Gastroesophageal sphincter (tissue), 4 donors: ENCODE data around the gene SPINK1. TPM values are rescaled to one million over a fixed set of nuclear protein-coding genes. Genes with fewer than 3 reads are reported as not detected.
"Not testable (repeated sequence)": the region's sequence is repeated elsewhere in the genome, so short reads cannot be mapped to it uniquely, and the experiment has no call there.

ENCODE experiments used
- ATAC-seq: fragments of 150-250 bp; one replicate; pipeline ENCODE4 v1.9.1; 2016; ENCODE audit warnings: mild to moderate bottlenecking, moderate library complexity
- H3K27ac ChIP-seq, 4 donors: fragments of 200-600 bp; sonication (generic) in 3 of 4; 1 replicate in 3 of 4; 2 replicates in 1 of 4; pipeline ENCODE4 v1.5.1; 2016 to 2019
- H3K27me3 ChIP-seq: fragments of 200-600 bp; sonication (generic); one replicate; pipeline ENCODE4 v1.5.1; 2019
- H3K36me3 ChIP-seq, 2 donors: fragments of 200-600 bp; sonication (generic); one replicate each; pipeline ENCODE4 v1.5.1; 2019; ENCODE audit warnings: control low read depth in 1 of 2
- H3K4me1 ChIP-seq, 3 donors: fragments of 200-600 bp; sonication (generic); 1 replicate in 2 of 3; 2 replicates in 1 of 3; pipeline ENCODE4 v1.5.1; 2016 to 2019; ENCODE audit warnings: control low read depth in 2 of 3
- H3K4me3 ChIP-seq, 2 donors: fragments of 200-600 bp; sonication (generic); one replicate each; pipeline ENCODE4 v1.5.1; 2019; ENCODE audit warnings: mild to moderate bottlenecking in 1 of 2, moderate library complexity in 1 of 2
- H3K9me3 ChIP-seq, 3 donors: fragments of 200-600 bp; sonication (generic); one replicate each; pipeline ENCODE4 v1.5.1; 2017 to 2019; ENCODE audit warnings: control low read depth in 2 of 3
- EP300 ChIP-seq: sonication (generic); formaldehyde crosslinking; IDR thresholded peaks from one replicate; pipeline ENCODE4 v1.6.1; 2017; ENCODE audit warnings: antibody characterized with exemption, mild to moderate bottlenecking
- POLR2A ChIP-seq, 2 donors: fragments of 450-650 bp; IDR thresholded peaks; one replicate each; pipeline ENCODE4 v1.6.1; 2017; ENCODE audit warnings: antibody characterized with exemption in 2 of 2, mild to moderate bottlenecking in 2 of 2, moderate library complexity in 1 of 2
- POLR2AphosphoS5 ChIP-seq: sonication (generic); formaldehyde crosslinking; IDR thresholded peaks from one replicate; pipeline ENCODE4 v1.6.1; 2017; ENCODE audit warnings: antibody characterized with exemption
- WGBS, 2 donors: methylation state at CpG; one replicate each; pipeline ENCODE4 v1.1.5; 2018; ENCODE audit warnings: low coverage in 1 of 2; 5-methylcytosine and 5-hydroxymethylcytosine counted together
- total RNA-seq, 4 donors: library from RNA; depleted of rRNA; stranded (reverse); fragments of >200 nt; gene quantifications; one replicate each; pipeline ENCODE4 v1.1.0, GENCODE V29; 2016
- TF ChIP-seq, protein P1 (sequence below), 4 experiments: fragments of 200-600 bp in 2 of 4; fragments of 450-650 bp in 2 of 4; sonication (generic) in 1 of 4; IDR thresholded peaks; one replicate each; pipeline ENCODE4 v1.5.1; 2017 to 2019; ENCODE audit warnings: antibody characterized with exemption in 4 of 4, mild to moderate bottlenecking in 2 of 4, moderate library complexity in 2 of 4

The SPINK1 gene
- total RNA-seq, 4 donors from 2014 or later: not detected

DNA sequence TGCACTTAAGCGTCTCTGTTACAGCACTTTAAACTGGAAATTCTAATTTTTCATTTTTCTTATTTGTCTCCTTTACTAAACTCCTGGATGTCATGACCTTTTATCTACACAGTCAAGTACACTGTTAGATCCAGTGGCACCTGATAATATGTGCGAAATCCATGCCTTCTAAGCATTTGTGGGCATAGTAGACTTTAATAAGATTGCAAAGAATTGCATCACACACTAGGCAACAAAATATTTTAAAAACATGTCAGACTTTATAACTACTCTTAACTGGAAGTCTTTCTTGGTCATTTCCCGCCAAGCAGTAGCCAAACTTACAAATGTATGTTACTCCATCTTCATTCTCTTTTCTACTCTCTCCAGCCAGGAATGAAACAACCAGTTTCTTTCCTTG, 5.0 kb upstream of the SPINK1 start:
- TF ChIP-seq POLR2A (IDR thresholded peaks at IDR 0.05) (no peak), EP300 (no peak), POLR2AphosphoS5 (no peak)
- TF ChIP-seq, protein P1, sequence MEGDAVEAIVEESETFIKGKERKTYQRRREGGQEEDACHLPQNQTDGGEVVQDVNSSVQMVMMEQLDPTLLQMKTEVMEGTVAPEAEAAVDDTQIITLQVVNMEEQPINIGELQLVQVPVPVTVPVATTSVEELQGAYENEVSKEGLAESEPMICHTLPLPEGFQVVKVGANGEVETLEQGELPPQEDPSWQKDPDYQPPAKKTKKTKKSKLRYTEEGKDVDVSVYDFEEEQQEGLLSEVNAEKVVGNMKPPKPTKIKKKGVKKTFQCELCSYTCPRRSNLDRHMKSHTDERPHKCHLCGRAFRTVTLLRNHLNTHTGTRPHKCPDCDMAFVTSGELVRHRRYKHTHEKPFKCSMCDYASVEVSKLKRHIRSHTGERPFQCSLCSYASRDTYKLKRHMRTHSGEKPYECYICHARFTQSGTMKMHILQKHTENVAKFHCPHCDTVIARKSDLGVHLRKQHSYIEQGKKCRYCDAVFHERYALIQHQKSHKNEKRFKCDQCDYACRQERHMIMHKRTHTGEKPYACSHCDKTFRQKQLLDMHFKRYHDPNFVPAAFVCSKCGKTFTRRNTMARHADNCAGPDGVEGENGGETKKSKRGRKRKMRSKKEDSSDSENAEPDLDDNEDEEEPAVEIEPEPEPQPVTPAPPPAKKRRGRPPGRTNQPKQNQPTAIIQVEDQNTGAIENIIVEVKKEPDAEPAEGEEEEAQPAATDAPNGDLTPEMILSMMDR (IDR thresholded peaks at IDR 0.05): no peak
- ATAC-seq: no peak
- H3K4me1 ChIP-seq: no peaks in the 10 kb centered on the region
- no peak overlapping the region for H3K27ac ChIP-seq
- H3K4me3 ChIP-seq: no peak overlapping the region
- 74 to 94% methylated on average over 3 of the region's 3 CpGs for WGBS, 2 donors
- no peaks in the 10 kb centered on the region for H3K27me3 ChIP-seq
- no peaks in the 10 kb centered on the region for H3K9me3 ChIP-seq
- H3K36me3 ChIP-seq: no peaks in the 10 kb centered on the region

DNA sequence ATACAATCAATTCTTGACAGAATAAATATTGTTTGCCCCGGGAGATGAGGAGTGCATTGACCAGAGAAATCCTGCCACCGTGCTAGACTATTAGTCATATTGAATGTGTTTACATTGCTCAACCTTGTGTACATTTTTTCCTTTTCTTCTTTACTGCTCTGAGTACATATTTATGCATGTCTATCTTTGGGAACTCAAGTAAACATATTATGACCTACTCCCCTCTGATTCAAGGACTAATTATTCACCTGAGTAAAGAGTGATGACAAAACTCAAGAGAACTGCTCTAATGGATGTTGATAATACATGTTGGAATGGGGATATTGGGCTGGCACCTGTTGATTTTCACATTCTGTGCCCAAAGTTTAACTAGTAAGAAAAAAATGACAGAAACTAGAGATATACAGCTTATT, 3.9 kb upstream of the SPINK1 start:
- Histone ChIP-seq H3K27me3 (no peaks in the 10 kb centered on the region), H3K4me3 (no peak overlapping the region), H3K4me1 (no peaks in the 10 kb centered on the region), H3K9me3 (no peaks in the 10 kb centered on the region), H3K36me3 (no peaks in the 10 kb centered on the region), H3K27ac (no peak overlapping the region)
- 0 to 9% methylated on average over 2 of the region's 2 CpGs for WGBS, 2 donors
- TF ChIP-seq POLR2AphosphoS5 (no peak), POLR2A (IDR thresholded peaks at IDR 0.05) (no peak), EP300 (no peak)
- TF ChIP-seq, protein P1 (IDR thresholded peaks at IDR 0.05): no peak
- ATAC-seq: no peak

DNA sequence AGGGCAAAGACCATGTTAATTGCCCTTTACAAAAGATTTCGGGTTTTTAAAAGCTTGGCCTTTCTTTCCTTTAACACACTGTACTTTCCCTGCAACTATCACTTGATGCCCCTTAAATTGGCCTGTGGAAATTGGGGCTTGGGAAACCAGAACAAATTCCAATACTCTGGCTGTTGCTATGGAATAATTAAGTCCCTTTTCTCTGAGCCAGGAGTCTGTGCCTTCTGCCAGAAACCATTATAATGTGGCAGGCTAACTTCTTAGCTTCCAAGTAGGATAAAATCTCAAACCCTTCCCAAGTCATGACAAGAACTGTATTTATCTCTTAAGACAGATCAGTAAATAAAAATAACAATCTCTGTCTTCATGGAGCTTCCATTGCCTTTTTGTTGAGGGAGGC, 1.1 kb upstream of the SPINK1 start:
- WGBS, 2 donors: 60 to 100% methylated on average over 1 of the region's 1 CpG
- H3K36me3 ChIP-seq: no peaks in the 10 kb centered on the region
- no peak for ATAC-seq
- no peaks in the 10 kb centered on the region for H3K4me1 ChIP-seq
- TF ChIP-seq POLR2AphosphoS5: no peak
- no peak for TF ChIP-seq POLR2A (IDR thresholded peaks at IDR 0.05)
- no peak overlapping the region for H3K27ac ChIP-seq
- H3K27me3 ChIP-seq: no peaks in the 10 kb centered on the region
- no peaks in the 10 kb centered on the region for H3K9me3 ChIP-seq
- no peak overlapping the region for H3K4me3 ChIP-seq

DNA sequence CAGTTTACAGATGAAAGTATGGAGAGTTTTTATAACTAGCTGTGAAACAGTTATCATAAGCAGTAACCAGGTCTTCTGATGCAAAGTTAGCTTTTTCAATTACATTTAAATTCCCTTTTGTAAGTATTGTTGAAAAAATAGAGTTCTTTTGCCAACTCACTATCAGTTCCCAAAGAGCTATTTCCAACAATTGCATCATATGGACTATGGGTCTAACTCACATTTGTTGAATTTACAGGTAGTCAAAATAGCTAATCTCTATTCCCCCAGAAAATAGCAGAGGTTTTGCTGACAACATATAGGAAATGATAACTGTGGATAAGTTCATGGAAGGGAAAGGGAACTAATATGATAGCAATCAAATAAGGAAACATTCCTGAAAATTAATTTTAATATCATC, 1.4 kb downstream of the SPINK1 start:
- Histone ChIP-seq H3K27me3 (no peaks in the 10 kb centered on the region), H3K9me3 (no peaks in the 10 kb centered on the region), H3K4me1 (no peaks in the 10 kb centered on the region), H3K27ac (no peak overlapping the region), H3K4me3 (no peak overlapping the region), H3K36me3 (no peaks in the 10 kb centered on the region)
- TF ChIP-seq, protein P1 (IDR thresholded peaks at IDR 0.05): no peak
- TF ChIP-seq EP300 (no peak), POLR2A (IDR thresholded peaks at IDR 0.05) (no peak), POLR2AphosphoS5 (no peak)
- no peak for ATAC-seq

DNA sequence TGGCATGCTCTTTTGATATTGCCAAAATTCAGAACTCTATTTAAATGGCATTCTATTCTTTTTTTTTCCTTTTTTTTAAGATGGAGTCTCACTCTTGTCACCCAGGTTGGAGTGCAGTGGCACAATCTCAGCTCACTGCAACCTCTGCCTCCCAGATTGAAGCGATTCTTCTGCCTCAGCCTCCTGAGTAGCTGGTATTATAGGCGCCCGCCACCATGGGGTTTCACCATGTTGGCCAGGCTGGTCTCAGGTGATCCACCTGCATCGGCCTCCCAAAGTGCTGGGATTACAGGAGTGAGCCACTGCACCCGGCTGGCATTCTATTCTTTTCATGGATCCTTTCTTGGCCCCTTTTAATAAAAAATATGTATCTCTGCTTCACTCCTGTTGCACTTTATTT, 4.5 kb downstream of the SPINK1 start:
- H3K4me1 ChIP-seq, H3K36me3 ChIP-seq, H3K27ac ChIP-seq, H3K27me3 ChIP-seq, H3K9me3 ChIP-seq, ATAC-seq, H3K4me3 ChIP-seq: not testable (repeated sequence)
- WGBS, 2 donors: 88 to 92% methylated on average over 4 to 5 of the region's 5 CpGs

GRCh38 chr5:147826361-147826760, 5.1 kb downstream of the SPINK1 start:
- no peaks in the 10 kb centered on the region for H3K4me1 ChIP-seq
- ATAC-seq: no peak
- H3K36me3 ChIP-seq: no peaks in the 10 kb centered on the region
- no peaks in the 10 kb centered on the region for H3K27me3 ChIP-seq
- no peaks in the 10 kb centered on the region for H3K9me3 ChIP-seq
- H3K27ac ChIP-seq: no peak overlapping the region
- WGBS, 2 donors: 25 to 41% methylated on average over 2 of the region's 2 CpGs
- H3K4me3 ChIP-seq: no peak overlapping the region
- TF ChIP-seq POLR2A (IDR thresholded peaks at IDR 0.05) (no peak), POLR2AphosphoS5 (no peak), EP300 (no peak)
- TF ChIP-seq, protein P1 (IDR thresholded peaks at IDR 0.05): no peak
